CD4-positive, alpha-beta T cell treated with Interleukin-15 for 1 hour (primary cell): ENCODE measurements around the gene SNRPA1.

ENCODE experiments used
- DNase-seq: peaks from one replicate; pipeline ENCODE4 v3.0.0-alpha.2; 2020

The SNRPA1 gene

DNA sequence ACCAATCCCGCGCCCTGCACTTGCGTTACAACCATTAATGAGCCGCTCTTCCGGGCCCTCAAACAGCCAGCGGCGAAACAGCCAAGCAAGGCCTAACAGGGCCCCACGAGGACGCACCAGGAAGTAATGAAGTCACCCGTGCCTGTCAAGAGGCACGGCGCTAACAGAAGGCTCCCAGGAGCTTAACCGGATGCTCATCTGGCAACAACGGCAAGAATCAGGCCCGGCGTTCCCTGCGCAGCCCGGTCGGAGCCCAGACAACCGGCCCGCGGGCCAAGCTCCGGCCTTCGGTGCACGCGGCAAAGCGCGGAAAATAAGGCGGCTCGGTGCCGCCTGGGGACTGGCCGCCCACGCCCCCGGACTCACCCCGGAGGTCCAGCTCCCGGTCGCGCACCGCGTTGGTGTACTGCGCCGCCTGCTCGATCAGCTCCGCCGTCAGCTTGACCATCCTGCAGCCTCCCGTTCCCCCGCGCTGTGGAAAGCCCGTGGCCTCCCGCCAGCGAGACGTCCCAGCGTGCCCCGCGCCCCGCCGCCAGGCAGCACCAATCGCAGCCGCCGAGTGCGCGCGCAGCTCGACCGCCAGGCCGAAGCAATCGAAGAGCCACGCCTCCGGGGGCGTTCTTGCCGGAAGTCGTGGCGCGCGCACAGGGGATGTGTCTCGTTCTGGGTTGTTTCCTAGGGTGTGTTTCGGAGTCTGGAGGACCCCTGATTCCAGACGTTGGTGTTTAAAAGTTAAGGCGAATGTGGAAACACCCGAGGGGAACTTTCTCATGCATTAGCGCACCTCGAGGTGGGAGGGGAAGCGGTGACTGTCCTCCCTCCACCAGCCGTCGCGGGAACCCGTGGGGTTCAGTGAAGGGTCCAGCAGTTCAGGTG is at the start of gene SNRPA1:
SNRPA1 (minus strand) TSS at position 518 of the 876 bp plus-strand sequence; CDS start at position 448, 70 bp downstream.
- DNase-seq, result peak; percentile 95

DNA sequence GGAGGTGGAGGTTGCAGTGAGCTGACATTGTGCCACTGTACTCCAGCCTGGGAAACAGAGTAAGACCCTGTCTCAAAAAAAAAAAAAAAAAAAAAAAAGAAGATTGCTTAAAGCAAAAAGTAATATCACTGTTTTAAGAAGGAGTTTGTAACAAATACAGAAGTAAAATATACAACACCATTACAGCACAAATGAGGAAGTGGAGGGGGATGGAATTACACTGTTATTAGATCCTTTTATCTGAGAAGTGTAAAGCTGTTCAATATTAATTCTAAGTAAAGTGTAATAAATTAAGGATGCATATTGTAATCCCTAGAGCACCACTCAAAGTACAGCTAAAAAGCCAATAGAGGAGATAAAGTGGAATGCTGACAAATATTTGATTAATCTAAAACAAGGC is 47.0 kb upstream of the SNRPA1 start:
- no peak for DNase-seq

DNA sequence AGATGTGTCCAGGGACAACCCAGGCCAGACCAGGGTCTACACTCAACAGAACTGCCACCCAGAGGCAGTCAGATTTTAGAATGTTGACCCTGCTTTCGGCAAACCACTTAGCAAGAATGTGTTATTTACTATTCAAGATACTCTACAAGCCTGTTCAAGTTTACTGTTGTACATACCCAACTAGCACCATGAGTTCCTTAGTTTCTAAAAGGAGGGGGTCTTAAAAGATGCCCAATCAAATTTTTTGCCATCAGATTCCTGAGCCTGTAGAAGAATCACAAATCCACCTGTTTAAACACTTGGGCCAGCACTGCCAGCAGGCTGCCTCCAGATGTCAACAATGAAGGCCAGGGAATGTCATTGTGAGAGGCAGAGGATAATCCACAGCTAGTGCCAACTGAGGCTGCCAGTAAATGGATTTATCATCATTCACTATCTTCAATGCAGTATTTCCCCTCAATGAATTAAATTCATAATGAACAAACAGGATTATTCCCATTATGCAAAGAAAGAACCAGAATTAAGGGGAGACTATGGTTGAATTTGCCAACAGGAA is 43.5 kb upstream of the SNRPA1 start:
- no peak for DNase-seq

DNA sequence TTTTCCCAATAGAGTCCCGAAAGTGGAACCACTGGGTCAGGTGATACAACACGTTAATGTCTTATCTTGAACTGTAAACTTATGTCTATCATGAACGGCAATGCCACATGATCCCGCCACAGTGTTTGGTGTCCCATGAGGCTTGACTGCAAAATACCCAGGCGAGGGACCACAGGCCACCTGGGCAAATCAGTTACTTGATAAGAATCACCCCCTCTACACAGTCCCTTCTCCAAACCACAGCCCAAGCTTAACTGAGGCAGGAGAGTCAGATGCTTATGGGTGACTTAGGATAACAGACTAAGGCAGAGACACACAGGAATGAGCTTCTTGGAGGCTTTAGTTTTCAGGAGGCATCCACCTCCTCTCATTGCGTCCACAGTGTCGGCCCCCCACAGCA is 42.9 kb upstream of the SNRPA1 start:
- no peak for DNase-seq

DNA sequence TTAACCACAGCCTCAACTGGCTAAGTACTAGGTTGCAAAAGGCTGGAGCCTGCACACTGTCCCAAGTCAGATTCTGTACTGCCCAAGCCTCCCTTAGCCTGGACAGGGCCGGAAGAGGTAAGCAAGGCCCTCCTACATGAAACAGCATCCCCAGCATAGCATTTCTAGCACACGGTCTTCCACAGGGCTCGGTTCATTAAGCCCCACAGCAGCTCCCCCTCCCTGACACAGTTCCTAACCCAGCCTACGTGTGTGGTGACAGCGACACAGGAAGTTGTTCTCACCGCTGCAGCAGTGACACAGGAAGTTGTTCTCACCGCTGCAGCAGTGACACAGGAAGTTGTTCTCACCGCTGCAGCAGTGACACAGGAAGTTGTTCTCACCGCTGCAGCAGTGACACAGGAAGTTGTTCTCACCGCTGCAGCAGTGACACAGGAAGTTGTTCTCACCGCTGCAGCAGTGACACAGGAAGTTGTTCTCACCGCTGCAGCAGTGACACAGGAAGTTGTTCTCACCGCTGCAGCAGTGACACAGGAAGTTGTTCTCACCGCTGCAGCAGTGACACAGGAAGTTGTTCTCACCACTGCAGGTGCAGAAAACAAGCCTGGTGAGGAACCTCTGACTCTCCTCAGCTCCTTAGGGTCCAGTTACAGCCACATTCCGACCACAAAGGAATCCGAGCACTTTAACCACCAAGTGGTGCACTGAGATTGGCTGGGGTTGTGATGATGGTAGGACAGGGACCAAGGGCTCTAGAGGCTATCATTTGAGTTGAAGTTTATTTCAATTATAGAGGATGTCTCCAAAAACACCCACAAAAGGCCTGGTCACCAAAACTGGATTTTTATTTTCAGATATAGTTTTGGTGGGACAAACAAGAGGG is 39.1 kb upstream of the SNRPA1 start:
- peak; percentile 72 for DNase-seq

DNA sequence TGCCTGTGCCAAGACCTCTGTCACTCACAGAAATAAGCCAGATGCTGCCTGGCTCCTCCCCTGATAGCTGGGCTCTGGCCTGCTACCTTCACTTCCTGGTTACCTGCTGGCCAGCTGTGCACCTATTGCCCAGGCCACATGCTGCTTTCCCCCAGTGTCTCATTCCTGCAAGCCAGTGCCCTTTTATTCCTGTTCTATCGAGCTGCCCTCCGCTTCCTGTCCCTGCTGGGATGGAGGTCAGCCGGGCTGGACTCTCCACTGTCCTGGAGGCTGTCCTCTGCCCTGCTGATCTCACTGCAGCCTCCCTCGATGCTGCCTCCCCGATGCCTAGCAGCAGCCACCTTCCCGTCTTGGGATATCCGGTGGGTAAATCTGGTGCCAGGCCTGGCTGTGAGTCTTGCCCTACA is 37.0 kb upstream of the SNRPA1 start:
- DNase-seq, result no peak

DNA sequence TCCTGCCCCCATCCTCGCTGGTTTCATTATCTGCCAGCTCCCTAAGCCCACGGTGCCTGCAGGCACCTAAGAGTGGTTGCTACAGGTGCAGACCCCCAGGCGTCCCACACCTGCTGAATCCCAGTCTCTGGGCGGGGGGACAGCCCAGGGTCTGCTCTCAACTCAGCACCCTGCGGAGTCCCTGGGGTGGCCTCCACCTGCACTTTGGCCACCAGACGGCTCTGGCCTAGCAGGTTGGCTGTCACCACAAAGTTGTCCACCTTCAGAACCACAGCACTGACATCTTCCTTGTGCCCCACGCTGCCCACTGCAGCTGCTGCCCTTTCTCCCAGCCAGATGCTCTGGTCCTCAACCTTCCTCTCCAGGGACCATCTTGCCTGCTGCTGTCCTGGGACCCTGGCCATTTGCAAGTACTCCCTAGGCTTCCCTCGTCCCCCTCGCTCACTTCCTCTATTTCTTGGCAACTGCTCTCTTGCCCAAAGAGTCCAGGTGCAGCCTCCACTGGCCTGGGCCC is 34.9 kb upstream of the SNRPA1 start:
- no peak for DNase-seq

DNA sequence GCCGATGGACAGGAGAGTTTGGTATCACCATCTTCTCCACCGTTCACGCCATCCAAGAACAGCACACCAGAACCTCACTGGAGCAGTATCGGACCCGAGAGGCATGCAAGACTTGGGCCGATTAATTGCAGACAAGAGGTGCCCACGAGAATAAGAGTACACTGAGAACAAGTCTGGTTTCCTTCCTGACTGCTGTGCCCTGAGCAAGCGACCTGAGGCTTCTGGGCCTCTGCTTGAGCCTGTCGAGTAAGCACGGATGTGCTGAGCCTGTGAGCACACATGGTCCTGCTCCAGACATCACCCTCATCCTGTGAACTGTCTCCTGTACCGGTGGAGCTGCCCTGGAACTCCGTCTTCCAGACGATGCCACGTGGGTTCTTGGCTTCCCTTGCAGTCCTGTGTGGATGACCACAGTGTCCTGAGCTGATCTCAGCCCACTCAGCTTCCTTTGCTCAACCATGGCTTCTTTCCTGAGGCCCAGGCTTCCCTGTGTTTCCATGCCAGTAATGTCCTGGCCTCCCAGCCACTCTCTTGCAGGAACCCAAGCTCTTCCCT is 34.3 kb upstream of the SNRPA1 start:
- no peak for DNase-seq

DNA sequence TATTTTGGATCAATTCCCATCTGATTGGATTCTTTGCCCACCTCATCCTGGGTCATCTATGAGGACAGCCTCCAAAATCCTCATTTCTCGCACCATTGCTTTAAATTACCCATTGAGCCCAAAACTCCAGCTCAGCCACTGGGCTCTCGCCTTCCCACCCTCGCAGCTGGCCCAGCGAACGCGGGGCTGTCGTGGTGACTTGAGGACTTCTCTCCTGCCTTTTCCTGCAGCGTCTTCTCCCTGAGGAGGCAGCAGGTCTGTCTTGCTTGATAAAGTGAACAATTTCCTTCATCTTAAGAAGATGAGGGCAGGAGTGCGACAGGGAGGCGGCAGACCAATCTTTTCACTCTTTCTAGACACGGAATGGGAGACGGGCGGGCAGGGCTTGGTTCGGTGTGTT is 33.0 kb upstream of the SNRPA1 start:
- DNase-seq, result no peak

DNA sequence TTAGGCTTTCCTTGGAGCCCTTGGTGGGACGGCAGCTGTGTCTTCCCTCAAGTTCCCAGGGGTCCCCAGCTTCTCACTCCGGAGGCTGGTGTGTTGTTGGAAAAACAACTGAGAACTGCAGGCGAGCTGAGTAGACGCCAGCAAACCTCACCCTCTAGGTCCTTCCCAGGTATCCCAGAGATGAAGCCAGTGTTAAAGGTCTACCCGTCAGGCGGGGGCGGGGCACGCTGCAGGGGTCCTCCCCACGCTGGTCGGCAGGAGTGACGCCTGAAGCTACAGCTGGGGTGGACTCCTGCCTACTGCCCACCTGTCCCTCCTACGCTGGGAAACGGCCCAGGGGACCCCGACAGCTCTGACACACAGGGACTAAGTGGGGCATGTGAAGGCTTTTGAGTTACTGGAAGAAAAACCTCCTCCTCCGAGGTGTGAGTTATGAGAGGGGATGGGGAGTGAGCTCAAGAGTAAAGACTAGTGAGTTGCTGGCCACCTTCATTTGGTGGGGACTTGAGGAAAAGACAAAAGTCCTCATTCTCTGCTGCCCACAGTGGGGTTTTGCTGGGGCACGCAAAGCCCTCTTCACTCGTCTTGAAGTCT is 32.2 kb upstream of the SNRPA1 start:
- DNase-seq, result no peak

DNA sequence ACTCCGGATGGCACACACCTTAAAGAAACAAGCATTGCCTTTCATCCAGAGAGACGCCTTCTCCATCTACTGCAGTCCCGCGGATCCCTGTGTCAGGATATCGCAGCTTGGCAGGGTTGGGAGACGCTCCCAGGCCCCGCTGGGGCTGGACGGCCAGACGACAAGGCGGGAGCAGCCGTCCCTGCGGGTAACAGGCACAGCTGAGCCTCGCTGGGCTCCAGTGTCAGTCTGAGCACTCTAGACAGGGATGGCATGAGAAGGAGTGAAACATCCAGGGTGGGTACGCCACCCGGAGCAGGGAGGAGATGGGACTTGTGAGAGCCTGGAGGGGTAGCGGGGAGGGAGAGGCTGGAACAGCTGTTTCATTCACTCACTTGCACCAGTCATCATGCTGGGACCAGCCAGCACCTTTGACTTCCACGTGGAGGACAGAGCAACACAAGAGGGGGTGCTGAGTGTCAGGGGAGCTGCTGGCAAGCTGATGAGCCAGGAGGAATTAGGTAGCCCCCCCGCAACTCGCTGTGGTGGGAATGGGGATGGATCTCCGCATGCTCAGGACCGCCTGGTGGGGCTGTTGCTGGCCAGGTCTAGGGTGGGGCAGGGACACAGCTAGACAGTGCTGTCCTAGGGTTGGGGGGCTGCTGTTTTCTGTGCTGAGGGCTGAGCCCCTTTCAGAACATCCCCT is 31.6 kb upstream of the SNRPA1 start:
- no peak for DNase-seq

DNA sequence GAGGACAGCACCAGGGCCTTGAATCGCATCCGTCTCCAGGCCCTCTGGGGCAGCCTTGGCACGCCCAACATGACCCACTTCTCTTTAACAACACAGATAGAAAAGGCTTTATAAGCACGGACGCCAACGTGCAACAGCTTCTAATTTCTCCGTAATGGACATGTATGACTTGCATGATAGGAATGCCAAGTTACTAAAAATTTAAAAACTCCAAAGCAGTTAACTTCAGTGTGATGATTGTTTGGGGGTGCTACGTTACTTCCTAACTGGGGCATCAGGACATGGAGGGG is 30.9 kb upstream of the SNRPA1 start:
- DNase-seq, result no peak

DNA sequence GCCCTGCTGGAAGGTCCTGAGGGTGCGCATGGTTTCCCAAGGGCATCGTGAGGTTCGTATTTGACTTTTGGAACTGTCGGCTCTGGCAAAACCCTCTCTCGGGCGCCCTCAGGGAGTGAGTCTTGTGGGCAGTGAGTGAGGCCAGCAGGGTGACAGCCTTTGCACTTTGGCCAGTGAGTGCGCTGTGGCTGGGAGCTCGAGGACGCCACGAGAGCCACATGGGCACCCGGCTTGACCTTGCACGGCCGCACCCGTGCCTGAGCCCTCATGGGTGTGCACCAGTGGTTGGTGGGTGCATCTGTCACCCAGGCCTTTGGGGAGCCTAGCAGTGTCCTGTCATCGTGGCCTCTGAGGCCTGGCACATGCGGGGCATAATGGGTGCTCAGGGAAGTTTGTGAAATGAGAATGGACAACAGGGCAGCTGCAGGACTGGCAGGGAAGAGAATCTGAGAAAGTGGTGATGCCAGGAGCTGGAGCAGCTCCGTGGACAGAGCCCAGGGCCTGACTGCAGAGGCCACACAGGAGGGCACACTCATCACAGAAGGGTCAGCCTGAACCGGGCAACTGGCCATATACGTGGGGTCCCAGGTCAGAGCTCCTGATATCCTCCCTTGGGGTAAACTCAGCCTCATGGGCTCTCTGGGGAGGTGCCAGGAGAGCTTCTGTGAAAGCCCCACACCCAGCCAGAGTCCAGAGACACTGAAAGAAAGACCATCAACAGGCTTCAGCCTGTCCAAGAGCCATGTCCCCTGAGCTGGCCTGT is 30.4 kb upstream of the SNRPA1 start:
- no peak for DNase-seq

DNA sequence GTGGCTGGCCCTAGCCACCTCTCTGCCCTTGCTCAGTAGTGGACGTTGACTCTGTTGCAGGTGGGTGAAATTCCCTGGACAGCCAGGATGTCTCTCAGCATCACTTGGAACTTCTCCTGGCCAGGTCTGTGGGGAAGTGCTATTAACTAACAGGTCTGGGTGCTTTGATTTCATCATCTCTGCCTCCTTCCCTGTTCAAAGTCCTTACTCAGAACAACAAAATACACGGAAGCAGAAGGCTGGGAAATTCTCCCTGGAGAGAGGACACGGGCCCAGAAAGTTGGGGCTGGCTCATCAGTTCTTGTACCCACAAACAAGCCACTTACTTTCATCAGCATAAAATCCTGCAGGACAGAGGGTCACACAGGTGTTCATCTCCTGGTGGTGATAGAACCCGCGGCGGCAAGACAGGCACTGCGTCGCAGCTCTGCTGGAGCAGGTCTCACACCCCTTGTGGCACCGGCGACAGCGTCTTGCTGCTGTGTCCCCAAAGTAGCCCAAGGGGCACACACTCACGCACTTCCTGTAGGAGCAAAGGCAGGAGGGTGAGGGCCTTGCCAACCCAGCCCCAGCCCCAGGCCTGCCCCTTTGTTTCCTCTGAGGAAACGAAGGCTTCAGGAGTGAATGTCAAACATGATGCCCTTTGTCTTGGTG is 29.6 kb upstream of the SNRPA1 start:
- no peak for DNase-seq

DNA sequence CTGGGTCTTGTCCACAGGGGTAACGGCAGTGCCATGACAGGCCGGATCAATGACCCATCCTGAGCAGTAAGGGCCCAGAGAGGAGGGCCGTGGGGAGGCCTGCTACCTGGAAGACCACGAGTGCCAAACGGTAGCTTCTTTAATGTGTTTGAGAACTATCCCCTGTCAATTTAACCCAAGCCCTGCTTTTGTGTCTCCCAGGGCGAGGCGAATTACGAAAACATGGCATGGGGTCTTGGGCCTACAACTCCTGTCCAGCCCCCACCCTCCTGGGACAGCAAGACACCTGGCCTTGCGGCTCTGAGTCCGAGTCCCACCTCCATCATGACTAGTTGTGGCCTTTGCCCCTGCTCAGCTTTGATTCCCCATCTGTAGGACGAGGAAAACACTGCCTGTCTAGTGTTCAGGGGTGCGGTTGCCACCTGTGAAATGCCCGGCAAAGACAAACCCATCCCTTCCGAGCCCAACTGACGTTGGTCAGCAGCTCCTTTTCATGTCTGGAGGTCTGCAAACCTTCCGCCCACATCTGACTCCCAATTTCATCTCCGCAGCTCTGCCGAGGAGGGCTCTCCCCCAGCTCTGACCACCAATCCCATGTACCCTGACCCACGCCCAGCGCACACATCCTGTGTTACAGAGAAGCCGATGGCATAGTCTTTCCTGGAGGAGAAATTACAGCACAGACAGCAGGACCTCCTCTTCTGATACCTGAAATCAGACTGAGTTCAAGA is 28.9 kb upstream of the SNRPA1 start:
- no peak for DNase-seq

DNA sequence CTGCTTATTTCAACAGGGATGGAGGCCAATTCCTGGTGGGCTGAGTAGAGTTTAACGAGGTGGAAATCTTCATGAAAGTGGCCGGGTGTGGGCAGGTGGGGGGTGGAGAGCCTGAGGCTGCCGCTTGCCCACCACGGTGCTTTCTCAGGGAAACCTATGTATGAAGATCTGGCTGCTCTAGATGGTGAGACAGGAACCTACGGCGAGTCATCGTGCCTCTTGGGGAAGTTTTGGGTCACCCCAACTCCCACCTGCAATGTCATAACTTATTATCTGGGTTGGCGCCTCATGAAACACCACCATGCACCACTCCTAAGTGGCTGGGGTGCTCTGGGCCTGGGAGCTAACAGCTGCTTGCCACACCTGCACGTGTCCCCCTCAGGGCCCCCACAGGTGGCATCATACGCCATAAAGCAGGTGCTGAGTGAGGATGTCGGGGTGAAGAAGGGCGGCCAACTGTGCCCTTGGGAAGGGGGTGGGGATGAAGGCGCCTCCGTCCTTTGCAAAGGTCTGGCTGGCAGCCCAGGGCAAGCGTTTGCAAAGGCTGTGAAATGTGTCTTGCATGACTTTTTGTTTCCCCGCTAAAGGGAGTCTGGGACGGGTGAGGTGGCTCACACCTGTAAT is 27.9 kb upstream of the SNRPA1 start:
- DNase-seq, result no peak

DNA sequence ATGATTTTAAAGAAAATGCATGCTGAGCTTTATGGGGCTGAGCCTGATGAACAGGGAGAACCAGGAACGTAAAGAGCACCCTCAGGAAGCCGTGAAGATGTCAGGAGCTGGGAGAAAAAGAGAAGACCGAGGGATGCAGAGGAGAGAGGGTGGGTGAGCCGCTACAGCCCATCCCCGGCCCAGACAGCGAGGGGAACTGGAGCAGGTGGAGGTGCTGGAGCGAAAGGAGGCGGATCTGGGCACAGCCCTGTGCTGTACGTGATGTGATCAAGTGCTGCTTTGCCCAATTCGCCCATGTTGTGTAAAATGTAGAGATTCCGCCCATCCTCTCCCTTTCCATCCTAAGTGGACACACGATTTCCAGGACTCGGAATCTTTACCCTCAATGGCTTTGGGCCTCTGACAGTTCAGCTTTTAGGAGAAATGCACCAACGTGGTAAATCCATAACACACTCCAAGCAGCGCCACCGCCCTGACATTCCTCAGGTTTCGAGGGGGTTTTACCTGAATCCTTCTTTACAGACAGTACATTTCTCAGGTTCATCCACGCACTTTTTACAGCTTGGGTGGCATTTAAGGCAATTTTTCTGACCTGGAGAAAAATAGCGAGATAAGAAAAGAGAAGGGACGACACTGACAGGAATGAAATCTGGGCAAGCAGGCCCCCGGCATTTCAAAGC is 27.1 kb upstream of the SNRPA1 start:
- DNase-seq, result no peak

DNA sequence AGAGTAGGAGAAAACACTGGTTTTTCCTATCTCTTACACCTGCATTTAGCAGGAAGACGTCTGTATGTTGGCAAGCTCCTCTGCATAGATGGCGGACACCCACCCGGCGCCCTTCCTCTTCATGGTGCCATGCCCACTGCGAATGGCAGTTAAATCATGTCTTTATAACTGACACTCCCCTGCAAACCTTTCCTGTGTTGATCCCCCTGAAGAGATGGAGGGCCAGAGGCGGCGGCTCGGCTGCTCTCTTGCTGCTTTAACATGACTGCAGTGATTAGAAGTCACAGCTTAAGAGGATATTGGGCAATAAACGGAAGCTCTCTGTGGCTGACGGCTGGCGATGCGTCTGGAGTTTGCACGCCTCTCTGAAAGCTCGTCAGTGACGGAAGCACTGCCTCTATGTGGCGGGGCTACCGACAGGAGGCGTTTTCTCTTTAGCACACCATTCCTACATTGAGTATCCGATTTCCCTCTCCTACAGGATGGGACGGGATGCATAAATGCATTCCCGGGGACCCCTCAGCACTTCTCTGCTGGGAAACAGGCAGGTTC is 25.5 kb upstream of the SNRPA1 start:
- DNase-seq, result peak; percentile 78

DNA sequence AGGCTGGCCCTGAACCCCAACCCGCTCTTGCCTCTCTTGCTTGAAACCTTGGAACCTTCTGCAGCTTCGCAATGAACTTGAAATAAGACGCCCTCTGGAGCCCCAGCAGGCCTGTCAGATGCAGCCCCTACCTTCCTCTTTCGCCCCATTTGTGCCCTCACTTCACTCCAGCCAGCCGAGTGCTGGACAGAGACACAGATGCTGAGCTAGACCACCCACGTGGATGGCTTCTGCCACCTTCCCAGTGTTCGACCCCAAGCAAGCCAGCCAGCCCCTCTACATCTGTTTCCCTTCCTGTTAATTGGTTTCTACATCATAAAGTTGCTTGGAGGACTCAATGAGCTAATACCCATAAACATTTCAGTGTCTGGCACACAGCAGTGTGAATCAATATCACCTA is 23.8 kb upstream of the SNRPA1 start:
- DNase-seq, result peak; percentile 11
